PC-9 (cell line): ENCODE measurements around the gene KCNJ11. TPM values are rescaled to one million over a fixed set of nuclear protein-coding genes. Genes with fewer than 3 reads are reported as not detected.

Experiments used
- BruUV-seq: library from RNA; stranded (reverse); fragments of 400-500 nt; replicated peaks from 2 replicates; lab custom pipeline; 2021; lab: Mats Ljungman, UMichigan
- CTCF ChIA-PET: fragments of 300-600 bp; sonication (Branson Sonifier 250); formaldehyde crosslinking; loops from one replicate; lab custom pipeline; 2022; ENCODE audit warnings: antibody characterized with exemption; lab: Charles Lee
- POLR2A ChIA-PET: fragments of 300-600 bp; sonication (Branson Sonifier 250); formaldehyde crosslinking; loops from one replicate; lab custom pipeline; 2022; ENCODE audit warnings: antibody characterized with exemption; ENCODE audit not compliant: unreplicated experiment; lab: Charles Lee
- DNase-seq, 2 experiments: peaks; one replicate each; pipeline versions ENCODE4 v3.0.0 to v3.0.0-alpha.2; 2015 to 2022; ENCODE audit warnings: mixed read lengths in 1 of 2
- H2AFZ ChIP-seq: fragments of 200-600 bp; sonication (generic); 2 replicates; pipeline ENCODE4 v1.8.1; 2017; ENCODE audit warnings: antibody characterized with exemption
- H3F3A ChIP-seq: fragments of 200-600 bp; sonication (generic); 2 replicates; pipeline ENCODE4 v1.8.1; 2017; ENCODE audit warnings: antibody characterized with exemption, mild to moderate bottlenecking, low read depth; ENCODE audit not compliant: insufficient read depth
- H3K27ac ChIP-seq: fragments of 200-600 bp; sonication (generic); 2 replicates; pipeline ENCODE4 v1.6.1; 2016; ENCODE audit warnings: mixed run types
- H3K27me3 ChIP-seq: fragments of 200-600 bp; sonication (generic); 2 replicates; pipeline ENCODE4 v1.6.1; 2016; ENCODE audit warnings: low read depth, mixed run types; ENCODE audit not compliant: insufficient read depth
- H3K36me3 ChIP-seq: fragments of 200-600 bp; sonication (generic); 2 replicates; pipeline ENCODE4 v1.6.1; 2016; ENCODE audit warnings: low read depth, mixed run types
- H3K4me1 ChIP-seq: fragments of 200-600 bp; sonication (generic); replicated peaks from 2 replicates; pipeline ENCODE4 v1.6.1; 2016; ENCODE audit warnings: mixed run types; ENCODE audit not compliant: insufficient read depth
- H3K4me2 ChIP-seq: fragments of 200-600 bp; sonication (generic); 2 replicates; pipeline ENCODE4 v1.6.1; 2017; ENCODE audit warnings: mixed run types
- H3K4me3 ChIP-seq: fragments of 200-600 bp; sonication (generic); 2 replicates; pipeline ENCODE4 v1.6.1; 2016; ENCODE audit warnings: mixed run types
- H3K79me2 ChIP-seq: fragments of 200-600 bp; sonication (generic); 2 replicates; pipeline ENCODE4 v1.6.1; 2017; ENCODE audit warnings: low read depth, mixed run types
- H3K9me2 ChIP-seq: fragments of 200-600 bp; sonication (generic); 2 replicates; pipeline ENCODE4 v1.8.1; 2017; ENCODE audit warnings: mild to moderate bottlenecking; ENCODE audit not compliant: insufficient read depth
- H3K9me3 ChIP-seq: fragments of 200-600 bp; sonication (generic); 2 replicates; pipeline ENCODE4 v1.8.1; 2016; ENCODE audit warnings: low read depth; ENCODE audit not compliant: insufficient read depth
- H4K20me1 ChIP-seq: fragments of 200-600 bp; sonication (generic); 2 replicates; pipeline ENCODE4 v1.8.1; 2017; ENCODE audit not compliant: insufficient read depth
- EZH2 ChIP-seq: fragments of 200-600 bp; sonication (generic); IDR thresholded peaks from 2 replicates; pipeline ENCODE4 v1.8.0; 2017; ENCODE audit warnings: antibody characterized with exemption, low read depth
- intact Hi-C: fragments of 100-400 bp; cut with micrococcal nuclease; formaldehyde crosslinking; loops from one replicate; pipeline ENCODE4 v1.10.0; 2022; ENCODE audit not compliant: unreplicated experiment
- total RNA-seq: library from RNA; stranded (reverse); gene quantifications from 2 replicates; pipeline ENCODE4 v1.2.3, GENCODE V29; 2021
- TF ChIP-seq, protein P1 (sequence below): fragments of 200-600 bp; sonication (generic); conservative IDR thresholded peaks from 2 replicates; pipeline ENCODE4 v1.6.1; 2017; ENCODE audit warnings: mixed run types, antibody characterized with exemption, mild to moderate bottlenecking, moderate library complexity

Gene KCNJ11
- total RNA-seq, 1 experiment from 2014 or later: 0.26 TPM

DNA sequence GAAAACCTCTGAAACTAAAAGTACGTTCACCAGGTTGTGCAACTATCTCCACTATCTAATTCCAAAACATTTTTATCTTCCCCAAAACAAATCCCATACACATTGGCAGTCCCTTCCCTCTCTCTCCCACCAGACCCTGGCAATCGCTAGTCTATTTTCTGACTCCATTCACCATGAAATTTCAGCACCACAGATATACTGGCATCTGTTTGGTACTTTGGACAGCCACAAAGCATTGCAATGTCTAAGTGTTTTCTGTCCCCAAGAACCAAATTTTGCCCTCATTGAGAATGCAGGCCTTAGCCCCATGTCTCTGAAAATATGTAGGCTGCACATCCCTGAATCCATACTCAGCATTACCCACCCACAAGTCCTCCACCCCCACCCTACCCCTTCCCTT is 28.0 kb upstream of the KCNJ11 start:
- Histone ChIP-seq H3K79me2 (no peaks in the 10 kb centered on the region), H3K36me3 (no peaks in the 10 kb centered on the region), H3K9me2 (no peaks in the 10 kb centered on the region), H3F3A (no peaks in the 10 kb centered on the region), H3K4me1 (no peaks in the 10 kb centered on the region), H3K4me3 (no peak overlapping the region), H3K9me3 (no peaks in the 10 kb centered on the region), H2AFZ (no peak overlapping the region), H3K4me2 (no peak overlapping the region), H4K20me1 (no peaks in the 10 kb centered on the region), H3K27me3 (peaks cover 95% of the 10 kb centered on the region), H3K27ac (no peak overlapping the region)
- ChIA-PET CTCF (no interaction called here), POLR2A (no interaction called here)
- DNase-seq: no peak
- no TSS peak for BruUV-seq
- intact Hi-C loops: no loop called here
- TF ChIP-seq, protein P1, sequence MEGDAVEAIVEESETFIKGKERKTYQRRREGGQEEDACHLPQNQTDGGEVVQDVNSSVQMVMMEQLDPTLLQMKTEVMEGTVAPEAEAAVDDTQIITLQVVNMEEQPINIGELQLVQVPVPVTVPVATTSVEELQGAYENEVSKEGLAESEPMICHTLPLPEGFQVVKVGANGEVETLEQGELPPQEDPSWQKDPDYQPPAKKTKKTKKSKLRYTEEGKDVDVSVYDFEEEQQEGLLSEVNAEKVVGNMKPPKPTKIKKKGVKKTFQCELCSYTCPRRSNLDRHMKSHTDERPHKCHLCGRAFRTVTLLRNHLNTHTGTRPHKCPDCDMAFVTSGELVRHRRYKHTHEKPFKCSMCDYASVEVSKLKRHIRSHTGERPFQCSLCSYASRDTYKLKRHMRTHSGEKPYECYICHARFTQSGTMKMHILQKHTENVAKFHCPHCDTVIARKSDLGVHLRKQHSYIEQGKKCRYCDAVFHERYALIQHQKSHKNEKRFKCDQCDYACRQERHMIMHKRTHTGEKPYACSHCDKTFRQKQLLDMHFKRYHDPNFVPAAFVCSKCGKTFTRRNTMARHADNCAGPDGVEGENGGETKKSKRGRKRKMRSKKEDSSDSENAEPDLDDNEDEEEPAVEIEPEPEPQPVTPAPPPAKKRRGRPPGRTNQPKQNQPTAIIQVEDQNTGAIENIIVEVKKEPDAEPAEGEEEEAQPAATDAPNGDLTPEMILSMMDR: no peak
- no peak for TF ChIP-seq EZH2

DNA sequence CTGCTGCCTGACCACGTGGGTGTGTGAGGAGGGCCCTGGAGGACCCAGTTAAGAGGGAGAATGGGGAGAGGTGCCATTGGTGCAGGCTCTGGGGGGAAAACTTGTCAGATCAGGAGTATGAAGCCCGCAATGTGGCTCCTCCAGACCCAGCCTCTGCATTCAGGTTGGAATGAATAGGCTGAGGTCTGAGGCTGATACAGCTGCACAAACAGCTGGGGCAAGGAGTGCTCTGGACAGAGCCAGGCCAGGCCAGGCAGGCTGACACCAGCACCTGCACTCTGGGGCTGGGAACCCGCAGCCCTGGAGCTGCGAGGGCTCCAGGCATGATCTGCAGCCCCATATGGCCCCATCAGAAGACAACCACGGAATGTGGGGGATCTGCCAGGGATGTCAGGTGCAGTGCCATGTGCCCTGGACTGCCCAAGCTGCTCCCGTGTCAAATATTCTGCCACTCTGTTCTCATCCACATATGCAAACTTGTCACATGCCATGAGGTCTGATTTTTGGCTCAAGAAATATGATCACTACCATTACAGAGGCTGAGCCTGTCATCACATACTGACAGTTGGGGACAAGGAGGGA is 27.2 kb upstream of the KCNJ11 start:
- Histone ChIP-seq H3K4me1 (no peaks in the 10 kb centered on the region), H3K4me2 (no peak overlapping the region), H4K20me1 (no peaks in the 10 kb centered on the region), H2AFZ (no peak overlapping the region), H3K9me2 (no peaks in the 10 kb centered on the region), H3K27me3 (peaks cover 95% of the 10 kb centered on the region), H3K27ac (no peak overlapping the region), H3K36me3 (no peaks in the 10 kb centered on the region), H3K9me3 (no peaks in the 10 kb centered on the region), H3K79me2 (no peaks in the 10 kb centered on the region), H3K4me3 (no peak overlapping the region), H3F3A (no peaks in the 10 kb centered on the region)
- POLR2A ChIA-PET: no interaction called here
- intact Hi-C loops: no loop called here
- CTCF ChIA-PET: no interaction called here
- BruUV-seq: no TSS peak
- TF ChIP-seq EZH2: no peak
- TF ChIP-seq, protein P1: no peak
- DNase-seq: no peak

DNA sequence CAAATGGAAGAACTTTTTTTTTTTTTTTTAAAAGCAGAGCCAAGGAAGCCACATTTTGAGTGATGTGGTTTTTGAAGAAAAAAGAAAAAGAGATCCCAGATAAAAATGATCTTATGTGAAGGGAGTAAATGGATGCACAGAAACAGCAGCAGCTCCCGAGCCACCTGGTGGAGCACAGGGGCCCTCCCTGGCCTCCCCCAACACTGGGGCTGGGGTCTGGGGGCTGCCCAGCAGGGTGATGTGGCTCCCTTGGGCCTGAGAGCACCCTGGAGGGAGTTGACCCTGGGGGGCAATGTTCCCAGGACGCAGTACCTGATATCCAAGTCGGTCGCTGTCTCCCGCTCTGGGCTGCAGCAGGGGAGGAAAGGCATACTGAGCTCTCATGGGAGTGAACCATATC is 26.5 kb upstream of the KCNJ11 start:
- intact Hi-C loops: no loop called here
- ChIA-PET CTCF (no interaction called here), POLR2A (no interaction called here)
- H4K20me1 ChIP-seq: no peaks in the 10 kb centered on the region
- H3K27me3 ChIP-seq: peaks cover 93% of the 10 kb centered on the region
- no peaks in the 10 kb centered on the region for H3F3A ChIP-seq
- H3K4me3 ChIP-seq: no peak overlapping the region
- no peaks in the 10 kb centered on the region for H3K9me2 ChIP-seq
- H3K4me2 ChIP-seq: no peak overlapping the region
- DNase-seq: no peak
- H2AFZ ChIP-seq: no peak overlapping the region
- H3K27ac ChIP-seq: no peak overlapping the region
- TF ChIP-seq EZH2: no peak
- TF ChIP-seq, protein P1: no peak
- H3K4me1 ChIP-seq: no peaks in the 10 kb centered on the region
- no TSS peak for BruUV-seq
- H3K36me3 ChIP-seq: no peaks in the 10 kb centered on the region
- H3K79me2 ChIP-seq: no peaks in the 10 kb centered on the region
- H3K9me3 ChIP-seq: no peaks in the 10 kb centered on the region
